K562 treated with DMSO at 1 percent for 24 hours (cell line): ENCODE results near the gene KIRREL2. TPM values are rescaled to one million over a fixed set of nuclear protein-coding genes. Genes with fewer than 3 reads are reported as not detected.

Experiments used
- total RNA-seq: library from RNA; unstranded; fragments of 300-600 nt; gene quantifications from 2 replicates; pipeline ENCODE4 v1.2.3, GENCODE V29; 2022; ENCODE audit warnings: low read depth; ENCODE audit not compliant: insufficient read depth

KIRREL2 gene
- total RNA-seq, result 0.24 TPM in 1 of 2 replicates, not detected in the other

GRCh38 chr19:35856546-35857149 is at the start of gene KIRREL2:
TSS of gene KIRREL2 (plus strand) at chr19:35856911. CDS start at chr19:35857120, 209 bp downstream.

GRCh38 chr19:35812220-35813042 is 44.3 kb upstream of the KIRREL2 start, which contains the start of gene PRODH2:
TSS of gene PRODH2 (minus strand) at chr19:35812845. CDS start at chr19:35812805, 40 bp downstream.

GRCh38 chr19:35852029-35852780 is 4.5 kb upstream of the KIRREL2 start, which contains the start of gene NPHS1:
TSS of gene NPHS1 (minus strand) at chr19:35852504. CDS start at chr19:35851837, 667 bp downstream.

GRCh38 chr19:35868172-35868822 is 11.6 kb downstream of the KIRREL2 start, which contains the start of gene APLP1:
TSS of gene APLP1 (plus strand) at chr19:35868574. CDS start at chr19:35868637, 63 bp downstream.

GRCh38 chr19:35901854-35902661 is 45.3 kb downstream of the KIRREL2 start, which contains the start of gene HCST:
TSS of gene HCST (plus strand) at chr19:35902529. CDS start at chr19:35902594, 65 bp downstream.

GRCh38 chr19:35908010-35908441 is 51.3 kb downstream of the KIRREL2 start, which contains the start of gene TYROBP:
TSS of gene TYROBP (minus strand) at chr19:35908295. CDS start at chr19:35908228, 67 bp downstream.

Other genes with a start within 250 kb of the KIRREL2 start
- 34.2 and 36.5 TPM in 2 replicates for gene HAUS5, start 244.2 kb upstream of the KIRREL2 start, total RNA-seq
- 282 and 289 TPM in 2 replicates for gene RBM42, start 227.9 kb upstream of the KIRREL2 start, total RNA-seq
- gene ETV2, start 215.2 kb upstream of the KIRREL2 start, total RNA-seq, result 0.63 and 2.9 TPM in 2 replicates
- gene COX6B1, start 208.6 kb upstream of the KIRREL2 start, total RNA-seq, result 1,088 and 1,092 TPM in 2 replicates
- gene UPK1A, start 190.4 kb upstream of the KIRREL2 start, total RNA-seq, result not detected in 2 replicates
- not detected in 2 replicates for gene ZBTB32, start 152.4 kb upstream of the KIRREL2 start, total RNA-seq
- 29.9 and 30.6 TPM in 2 replicates for gene KMT2B, start 138.9 kb upstream of the KIRREL2 start, total RNA-seq
- 11.4 and 13.6 TPM in 2 replicates for gene IGFLR1, start 114.5 kb upstream of the KIRREL2 start, total RNA-seq
- gene U2AF1L4, start 111.5 kb upstream of the KIRREL2 start, total RNA-seq, result 5.4 and 6.3 TPM in 2 replicates
- gene PSENEN, start 111.3 kb upstream of the KIRREL2 start, total RNA-seq, result 41.2 and 43.3 TPM in 2 replicates
- gene LIN37, start 108.3 kb upstream of the KIRREL2 start, total RNA-seq, result 22.5 and 26.8 TPM in 2 replicates
- gene HSPB6, start 99.9 kb upstream of the KIRREL2 start, total RNA-seq, result 1.5 TPM in 1 of 2 replicates, not detected in the other
- 20.6 and 24.1 TPM in 2 replicates for gene PROSER3, start 98.7 kb upstream of the KIRREL2 start, total RNA-seq
- gene ARHGAP33, start 81.3 kb upstream of the KIRREL2 start, total RNA-seq, result 5.7 and 6.1 TPM in 2 replicates
- gene PRODH2, start 44.1 kb upstream of the KIRREL2 start, total RNA-seq, result not detected in 2 replicates
- 2.2 and 2.4 TPM in 2 replicates for gene NPHS1, start 4.4 kb upstream of the KIRREL2 start, total RNA-seq
- 21.4 and 23.2 TPM in 2 replicates for gene APLP1, start 11.7 kb downstream of the KIRREL2 start, total RNA-seq
- gene NFKBID, start 43.6 kb downstream of the KIRREL2 start, total RNA-seq, result 6.9 and 7.5 TPM in 2 replicates
- gene HCST, start 45.6 kb downstream of the KIRREL2 start, total RNA-seq, result not detected in 2 replicates
- 24.5 and 26.3 TPM in 2 replicates for gene TYROBP, start 51.4 kb downstream of the KIRREL2 start, total RNA-seq
- gene LRFN3, start 79.5 kb downstream of the KIRREL2 start, total RNA-seq, result 0.32 and 0.80 TPM in 2 replicates
- gene SDHAF1, start 138.3 kb downstream of the KIRREL2 start, total RNA-seq, result 65.0 and 68.6 TPM in 2 replicates
- gene SYNE4, start 151.9 kb downstream of the KIRREL2 start, total RNA-seq, result 0.51 TPM in 1 of 2 replicates, not detected in the other
- 49.2 and 50.7 TPM in 2 replicates for gene ALKBH6, start 157.3 kb downstream of the KIRREL2 start, total RNA-seq
- 1.1 and 7.2 TPM in 2 replicates for gene CLIP3, start 176.0 kb downstream of the KIRREL2 start, total RNA-seq
- 8.1 and 8.7 TPM in 2 replicates for gene THAP8, start 197.4 kb downstream of the KIRREL2 start, total RNA-seq
- 40.2 and 43.2 TPM in 2 replicates for gene WDR62, start 198.0 kb downstream of the KIRREL2 start, total RNA-seq